NCI-H748 (cell line): ENCODE measurements around the gene MEGF9.
A peak's percentile ranks its signal among the peaks of the same experiment; 100 is the strongest.
"Not testable (repeated sequence)": the region's sequence is repeated elsewhere in the genome, so short reads cannot be mapped to it uniquely, and the experiment has no call there.

Experiments
- DNase-seq: peaks from one replicate; lab custom pipeline; 2025; ENCODE audit not compliant: unreplicated experiment; lab: John Stamatoyannopoulos, UW

The MEGF9 gene

GRCh38 chr9:120714088-120714845, at the start of gene MEGF9:
Gene MEGF9 (minus strand): TSS chr9:120714470. CDS start chr9:120714358, 112 bp downstream.
- peak; percentile 98 for DNase-seq

- no peak for DNase-seq
Measured at GRCh38 chr9:120761006-120761405, 46.7 kb upstream of the MEGF9 start.

- no peak for DNase-seq
Measured at GRCh38 chr9:120759755-120760400, 45.6 kb upstream of the MEGF9 start.

- no peak for DNase-seq
Measured at GRCh38 chr9:120758544-120758943, 44.3 kb upstream of the MEGF9 start.

- DNase-seq: no peak
Measured at GRCh38 chr9:120757026-120757913, 43.0 kb upstream of the MEGF9 start.

GRCh38 chr9:120756531-120756930, 42.3 kb upstream of the MEGF9 start:
- DNase-seq: no peak

- DNase-seq: peak; percentile 62
Measured at GRCh38 chr9:120755810-120756434, 41.7 kb upstream of the MEGF9 start.

GRCh38 chr9:120755044-120755443, 40.8 kb upstream of the MEGF9 start:
- DNase-seq: no peak

GRCh38 chr9:120750421-120750820, 36.2 kb upstream of the MEGF9 start:
- DNase-seq: no peak

- not testable (repeated sequence) for DNase-seq
Measured at GRCh38 chr9:120746366-120746765, 32.1 kb upstream of the MEGF9 start.

- no peak for DNase-seq
Measured at GRCh38 chr9:120745278-120745677, 31.0 kb upstream of the MEGF9 start.

GRCh38 chr9:120742951-120743416, 28.7 kb upstream of the MEGF9 start:
- DNase-seq: peak; percentile 60

- no peak for DNase-seq
Measured at GRCh38 chr9:120741701-120742100, 27.4 kb upstream of the MEGF9 start.

GRCh38 chr9:120741191-120741590, 26.9 kb upstream of the MEGF9 start:
- DNase-seq: no peak

- no peak for DNase-seq
Measured at GRCh38 chr9:120740132-120740531, 25.9 kb upstream of the MEGF9 start.

GRCh38 chr9:120737416-120738165, 23.3 kb upstream of the MEGF9 start:
- DNase-seq: no peak

- DNase-seq: no peak
Measured at GRCh38 chr9:120736881-120737280, 22.6 kb upstream of the MEGF9 start.

GRCh38 chr9:120735415-120736126, 21.3 kb upstream of the MEGF9 start:
- DNase-seq: no peak

- DNase-seq: no peak
Measured at GRCh38 chr9:120734607-120735410, 20.5 kb upstream of the MEGF9 start.
